HepG2 (cell line): Measurements from ENCODE around the gene SLC24A5. TPM values are rescaled to one million over a fixed set of nuclear protein-coding genes. Genes with fewer than 3 reads are reported as not detected.

ENCODE experiments used
- ATAC-seq: fragments of 200-7000 bp; cut with Tn5 transposase; 3 replicates; pipeline ENCODE4 v1.9.1; 2020; ENCODE audit warnings: mild to moderate bottlenecking, moderate library complexity
- BruUV-seq: library from RNA; stranded (reverse); fragments of 400-500 nt; replicated peaks from 2 replicates; lab custom pipeline; 2021; lab: Mats Ljungman, UMichigan
- CTCF ChIA-PET: fragments of 300-600 bp; formaldehyde crosslinking; extraction: SDS; loops from one replicate; lab custom pipeline; 2021; ENCODE audit warnings: low total read pairs, inconsistent platforms, low intra/inter-chr PET ratio; lab: Yijun Ruan, JAX
- POLR2A ChIA-PET: fragments of 350-600 bp; sonication (Branson Sonifier 250); formaldehyde crosslinking; loops from one replicate; lab custom pipeline; 2020; ENCODE audit warnings: antibody characterized with exemption, inconsistent platforms; lab: Yijun Ruan, JAX
- DNase-seq: peaks from one replicate; pipeline ENCODE4 v3.0.0-alpha.2; 2015; ENCODE audit warnings: low spot score
- FAIRE-seq: peaks from 3 replicates; lab custom pipeline; 2011; peaks lifted over from hg19 to GRCh38; lab: Jason Lieb, UNC
- H2AFZ ChIP-seq: one replicate; pipeline ENCODE4 v1.6.1; 2011; ENCODE audit warnings: low read length, inconsistent platforms
- H3K27ac ChIP-seq: fragments of 300-600 bp; 3 replicates; pipeline ENCODE4 v1.8.0; 2011; ENCODE audit warnings: mixed run types, mild to moderate bottlenecking, mixed read lengths, low read length, inconsistent platforms; ENCODE audit not compliant: insufficient read depth; ENCODE audit errors: extremely low read length
- H3K27me3 ChIP-seq, 2 experiments: fragments of 200-600 bp in 1 of 2; 2 replicates in 1 of 2; 3 replicates in 1 of 2; pipeline versions ENCODE4 v1.6.0 to v1.8.0; 2011; ENCODE audit warnings: low read length in 2 of 2, mild to moderate bottlenecking in 2 of 2, moderate library complexity in 2 of 2, inconsistent platforms in 1 of 2; ENCODE audit not compliant: insufficient read depth in 2 of 2, control insufficient read depth in 1 of 2
- H3K36me3 ChIP-seq, 2 experiments: fragments of 200-600 bp in 1 of 2; replicated peaks in 1 of 2; 2 replicates in 1 of 2; 3 replicates in 1 of 2; pipeline versions ENCODE4 v1.5.1 to v1.8.0; 2011; ENCODE audit warnings: low read length in 2 of 2, inconsistent platforms in 1 of 2; ENCODE audit not compliant: insufficient read depth in 2 of 2, control insufficient read depth in 1 of 2
- H3K4me1 ChIP-seq: 2 replicates; pipeline ENCODE4 v1.5.1; 2012; ENCODE audit warnings: low read length, inconsistent platforms; ENCODE audit not compliant: insufficient read depth
- H3K4me2 ChIP-seq: 2 replicates; pipeline ENCODE4 v1.6.0; 2011; ENCODE audit warnings: low read depth, low read length, inconsistent platforms
- H3K4me3 ChIP-seq, 3 experiments: fragments of 200-600 bp in 1 of 3; sonication (generic), shearing (Covaris generic) in 1 of 3; replicated peaks in 1 of 3; 2 replicates each; pipeline ENCODE4 v1.5.1; 2011 to 2016; ENCODE audit warnings: low read length in 3 of 3, inconsistent platforms in 2 of 3, low read depth in 2 of 3, mild to moderate bottlenecking in 2 of 3, control low read depth in 1 of 3, mixed read lengths in 1 of 3; ENCODE audit not compliant: insufficient read depth in 1 of 3
- H3K79me2 ChIP-seq: one replicate; pipeline ENCODE4 v1.6.1; 2011; ENCODE audit warnings: low read length, inconsistent platforms; ENCODE audit not compliant: insufficient read depth
- H3K9ac ChIP-seq: 2 replicates; pipeline ENCODE4 v1.6.0; 2011; ENCODE audit warnings: mild to moderate bottlenecking, low read depth, low read length, inconsistent platforms; ENCODE audit not compliant: insufficient read depth
- H3K9me3 ChIP-seq: 2 replicates; pipeline ENCODE4 v1.5.1; 2012; ENCODE audit warnings: mild to moderate bottlenecking, low read length
- H4K20me1 ChIP-seq: 2 replicates; pipeline ENCODE4 v1.6.0; 2011; ENCODE audit warnings: inconsistent platforms, mild to moderate bottlenecking, low read length, moderate library complexity; ENCODE audit not compliant: insufficient read depth
- ARNT ChIP-seq: fragments of 450-650 bp; IDR thresholded peaks from 2 replicates; pipeline ENCODE4 v1.6.1; 2017
- CENPBD1 ChIP-seq: sonication (generic); formaldehyde crosslinking; IDR thresholded peaks from 2 replicates; pipeline ENCODE4 v1.8.0; 2022; ENCODE audit warnings: missing genetic modification reagents, low read depth, mild to moderate bottlenecking, borderline replicate concordance
- FOXA3 ChIP-seq: IDR thresholded peaks from 2 replicates; pipeline ENCODE4 v1.6.1; 2016; ENCODE audit warnings: missing genetic modification reagents, missing compliant biosample characterization
- SAFB2 ChIP-seq: sonication (generic); formaldehyde crosslinking; IDR thresholded peaks from 2 replicates; pipeline ENCODE4 v1.5.1; 2020; ENCODE audit warnings: missing genetic modification reagents, low read depth, mild to moderate bottlenecking, borderline replicate concordance
- TRIM24 ChIP-seq: sonication (generic); formaldehyde crosslinking; IDR thresholded peaks from 2 replicates; pipeline ENCODE4 v1.8.0; 2022; ENCODE audit warnings: mild to moderate bottlenecking, missing genetic modification reagents
- ZNF282 ChIP-seq: fragments of 450-650 bp; IDR thresholded peaks from 2 replicates; pipeline ENCODE4 v1.6.1; 2018; ENCODE audit not compliant: partially characterized antibody
- ZNF614 ChIP-seq: IDR thresholded peaks from 2 replicates; pipeline ENCODE4 v1.6.1; 2018; ENCODE audit warnings: missing biosample characterization, missing genetic modification reagents, inconsistent platforms, borderline replicate concordance
- ZNF644 ChIP-seq: IDR thresholded peaks from 2 replicates; pipeline ENCODE4 v1.6.1; 2016; ENCODE audit warnings: low read depth
- WGBS: methylation state at CpG from one replicate; pipeline ENCODE4 v1.1.6; 2017; ENCODE audit warnings: low lambda C conversion rate; 5-methylcytosine and 5-hydroxymethylcytosine counted together
- in situ Hi-C: cut with HindIII; loops from 2 replicates; pipeline ENCODE4 v1.10.0; 2017; ENCODE audit warnings: low pct_unique_long_range_greater_than_20kb; ENCODE audit not compliant: extremely low pct_ligation_motif_present
- intact Hi-C: fragments of 100-400 bp; cut with micrococcal nuclease; formaldehyde crosslinking; loops from one replicate; pipeline ENCODE4 v1.10.0; 2022; ENCODE audit not compliant: unreplicated experiment
- polyA plus RNA-seq, 8 experiments: library from polyadenylated mRNA; depleted of rRNA in 3 of 8; stranded (reverse) in 7 of 8; unstranded in 1 of 8; fragments of >200 nt; fragmentation: Illumina TruSeq in 4 of 8; extraction: Trizol in 4 of 8; gene quantifications; 2 replicates each; pipeline versions ENCODE4 v1.2.1 to v1.2.3, GENCODE V29; 2011 to 2016; ENCODE audit warnings: low read depth in 4 of 8, missing spikeins in 1 of 8, mixed read lengths in 1 of 8; ENCODE audit not compliant: insufficient read depth in 1 of 8
- total RNA-seq, 5 experiments: library from RNA; depleted of rRNA; stranded (reverse); fragments of >200 nt; fragmentation: Illumina TruSeq; extraction: Trizol; gene quantifications; 2 replicates each; pipeline ENCODE4 v1.2.3, GENCODE V29; 2016; ENCODE audit warnings: low read depth in 1 of 5

The SLC24A5 gene
- total and polyA plus RNA-seq, 2 of the 13 experiments (the other 11 are each of a cell fraction or from before 2014, with no cell fraction given), result not detected

- BruUV-seq, result no TSS peak
- CTCF ChIA-PET, result no interaction called here
- WGBS, result 25% methylated on average over 1 of the region's 1 CpG
- POLR2A ChIA-PET, result no interaction called here
- TF ChIP-seq FOXA3 (peak; percentile 13; the same call in 1 of the 2 replicates), ZNF644 (CRISPR knock-in tag) (peak; percentile 38; the same call in 1 of the 2 replicates), ZNF282 (no peak)
- Histone ChIP-seq H3K4me3 (no peak overlapping the region), H3K79me2 (peaks cover 3% of the 10 kb centered on the region), H3K9ac (no peak overlapping the region), H4K20me1 (no peaks in the 10 kb centered on the region), H3K4me2 (no peak overlapping the region), H3K4me1 (peaks cover 8% of the 10 kb centered on the region), H2AFZ (no peak overlapping the region), H3K9me3 (peaks cover 7% of the 10 kb centered on the region; the same call in 1 of the 2 replicates), H3K27ac (no peak overlapping the region), H3K36me3 (no peaks in the 10 kb centered on the region), H3K27me3 (no peaks in the 10 kb centered on the region)
- FAIRE-seq (no peak), ATAC-seq (no peak), DNase-seq (peak; percentile 11)
- intact Hi-C loops, result no loop called here
- in situ Hi-C loops, result no loop called here
Observed at GRCh38 chr15:48170981-48171380, 50.2 kb downstream of the SLC24A5 start.

- peaks cover 7% of the 10 kb centered on the region; the same call in 1 of the 2 replicates for H3K9me3 ChIP-seq
- ChIA-PET POLR2A (no interaction called here), CTCF (no interaction called here)
- peaks cover 18% of the 10 kb centered on the region for H3K4me1 ChIP-seq
- no peak overlapping the region for H3K4me3 ChIP-seq
- no peaks in the 10 kb centered on the region for H4K20me1 ChIP-seq
- no peaks in the 10 kb centered on the region for H3K36me3 ChIP-seq
- H3K9ac ChIP-seq, result no peak overlapping the region
- no TSS peak for BruUV-seq
- no peak overlapping the region for H2AFZ ChIP-seq
- no peak overlapping the region for H3K27ac ChIP-seq
- DNase-seq, result no peak
- no peak for ATAC-seq
- H3K4me2 ChIP-seq, result no peak overlapping the region
- FAIRE-seq, result no peak
- in situ Hi-C loops, result no loop called here
- 59% methylated on average over 3 of the region's 3 CpGs for WGBS
- peaks cover 4% of the 10 kb centered on the region for H3K79me2 ChIP-seq
- TF ChIP-seq CENPBD1 (CRISPR knock-in tag) (no peak), ARNT (no peak), SAFB2 (no peak), TRIM24 (CRISPR knock-in tag) (no peak), ZNF614 (CRISPR knock-in tag) (no peak)
- 0 out of 5 replicates have a peak, but pooled peaks cover 0 to 4% of the 10 kb centered on the region in 2 experiments for H3K27me3 ChIP-seq
- intact Hi-C loops, result no loop called here
Observed at GRCh38 chr15:48175126-48175525, 54.3 kb downstream of the SLC24A5 start.
